HEK293 (cell line): ENCODE data around the gene FAM234A.

Experiments
- CTCF ChIA-PET: fragments of 350-600 bp; formaldehyde crosslinking; extraction: SDS; loops from one replicate; lab custom pipeline; 2021; ENCODE audit warnings: antibody characterized with exemption; lab: Yijun Ruan, JAX
- POLR2A ChIA-PET: fragments of 300-600 bp; formaldehyde crosslinking; extraction: SDS; loops from one replicate; lab custom pipeline; 2020; ENCODE audit warnings: antibody characterized with exemption, inconsistent platforms; lab: Yijun Ruan, JAX
- H3K27ac ChIP-seq: fragments of 200-500 bp; sonication (Bioruptor generic); 2 replicates; pipeline ENCODE4 v1.5.1; 2014; ENCODE audit warnings: low read depth, low read length, control low read depth, inconsistent platforms; ENCODE audit errors: extremely low read depth
- H3K36me3 ChIP-seq, 2 experiments: fragments of 200-500 bp in 1 of 2; sonication (Bioruptor generic) in 1 of 2; 1 replicate in 1 of 2; 2 replicates in 1 of 2; pipeline ENCODE4 v1.5.1; 2014 to 2017; ENCODE audit warnings: inconsistent platforms in 2 of 2, low read length in 2 of 2; ENCODE audit not compliant: control insufficient read depth in 2 of 2, insufficient read depth in 1 of 2
- H3K4me1 ChIP-seq: fragments of 200-500 bp; sonication (Bioruptor generic); 2 replicates; pipeline ENCODE4 v1.5.1; 2014; ENCODE audit warnings: mild to moderate bottlenecking, low read length, inconsistent platforms; ENCODE audit not compliant: control insufficient read depth, insufficient read depth
- H3K4me3 ChIP-seq: 2 replicates; pipeline ENCODE4 v1.5.1; 2011; ENCODE audit warnings: low read depth, mild to moderate bottlenecking, control low read depth, low read length, moderate library complexity
- H3K9me3 ChIP-seq: fragments of 200-500 bp; sonication (Bioruptor generic); 2 replicates; pipeline ENCODE4 v1.5.1; 2014; ENCODE audit warnings: low read depth, low read length, inconsistent platforms; ENCODE audit not compliant: control insufficient read depth, insufficient read depth
- BCL11A ChIP-seq: fragments of 450-650 bp; formaldehyde crosslinking; IDR thresholded peaks from 2 replicates; pipeline ENCODE4 v1.5.1; 2016; ENCODE audit warnings: low read depth, missing biosample characterization, missing genetic modification characterization
- BCL6B ChIP-seq: fragments of 450-650 bp; formaldehyde crosslinking; IDR thresholded peaks from 2 replicates; pipeline ENCODE4 v1.5.1; 2017; ENCODE audit warnings: missing biosample characterization, missing genetic modification characterization
- KLF9 ChIP-seq: fragments of 450-650 bp; formaldehyde crosslinking; IDR thresholded peaks from 2 replicates; pipeline ENCODE4 v1.5.1; 2016; ENCODE audit warnings: missing biosample characterization, missing genetic modification characterization, low read depth
- PBX3 ChIP-seq: sonication (generic); formaldehyde crosslinking; IDR thresholded peaks from 2 replicates; pipeline ENCODE4 v1.8.1; 2022; ENCODE audit warnings: mild to moderate bottlenecking, moderate library complexity, missing genetic modification reagents
- WT1 ChIP-seq: fragments of 450-650 bp; formaldehyde crosslinking; IDR thresholded peaks from 2 replicates; pipeline ENCODE4 v1.5.1; 2016; ENCODE audit warnings: missing biosample characterization, missing genetic modification characterization
- ZBTB48 ChIP-seq: fragments of 450-650 bp; formaldehyde crosslinking; IDR thresholded peaks from 2 replicates; pipeline ENCODE4 v1.5.1; 2016; ENCODE audit warnings: missing biosample characterization, missing genetic modification characterization
- ZBTB6 ChIP-seq: fragments of 450-650 bp; formaldehyde crosslinking; IDR thresholded peaks from 2 replicates; pipeline ENCODE4 v1.5.1; 2017; ENCODE audit warnings: missing biosample characterization, missing genetic modification characterization
- ZIC2 ChIP-seq: fragments of 450-650 bp; formaldehyde crosslinking; IDR thresholded peaks from 2 replicates; pipeline ENCODE4 v1.5.1; 2016; ENCODE audit warnings: missing biosample characterization, missing genetic modification characterization
- ZNF121 ChIP-seq: fragments of 450-650 bp; formaldehyde crosslinking; IDR thresholded peaks from 2 replicates; pipeline ENCODE4 v1.5.1; 2016; ENCODE audit warnings: missing biosample characterization, missing genetic modification characterization
- ZNF2 ChIP-seq: fragments of 450-650 bp; formaldehyde crosslinking; IDR thresholded peaks from 2 replicates; pipeline ENCODE4 v1.5.1; 2016; ENCODE audit warnings: missing biosample characterization, missing genetic modification characterization
- ZNF221 ChIP-seq: fragments of 450-650 bp; formaldehyde crosslinking; IDR thresholded peaks from 2 replicates; pipeline ENCODE4 v1.5.1; 2017; ENCODE audit warnings: missing biosample characterization, missing genetic modification characterization, borderline replicate concordance
- ZNF223 ChIP-seq: fragments of 450-650 bp; formaldehyde crosslinking; IDR thresholded peaks from 2 replicates; pipeline ENCODE4 v1.5.1; 2016; ENCODE audit warnings: missing biosample characterization, missing genetic modification characterization
- ZNF239 ChIP-seq: fragments of 450-650 bp; formaldehyde crosslinking; IDR thresholded peaks from 2 replicates; pipeline ENCODE4 v1.5.1; 2016; ENCODE audit warnings: missing biosample characterization, missing genetic modification characterization
- ZNF280D ChIP-seq: fragments of 450-650 bp; formaldehyde crosslinking; IDR thresholded peaks from 2 replicates; pipeline ENCODE4 v1.5.1; 2016; ENCODE audit warnings: missing biosample characterization, missing genetic modification characterization
- ZNF350 ChIP-seq: fragments of 450-650 bp; formaldehyde crosslinking; IDR thresholded peaks from 2 replicates; pipeline ENCODE4 v1.5.0; 2017; ENCODE audit warnings: missing biosample characterization, mild to moderate bottlenecking, missing genetic modification characterization
- ZNF473 ChIP-seq: fragments of 450-650 bp; formaldehyde crosslinking; IDR thresholded peaks from 2 replicates; pipeline ENCODE4 v1.5.1; 2017; ENCODE audit warnings: missing biosample characterization, missing genetic modification characterization
- ZNF529 ChIP-seq: fragments of 450-650 bp; formaldehyde crosslinking; IDR thresholded peaks from 2 replicates; pipeline ENCODE4 v1.5.1; 2017; ENCODE audit warnings: missing genetic modification characterization, missing biosample characterization; ENCODE audit not compliant: insufficient replicate concordance
- ZNF585B ChIP-seq: fragments of 450-650 bp; formaldehyde crosslinking; IDR thresholded peaks from 2 replicates; pipeline ENCODE4 v1.5.1; 2016; ENCODE audit warnings: missing biosample characterization, missing genetic modification characterization
- ZNF664 ChIP-seq: fragments of 450-650 bp; formaldehyde crosslinking; IDR thresholded peaks from 2 replicates; pipeline ENCODE4 v1.5.1; 2016; ENCODE audit warnings: missing biosample characterization, missing genetic modification characterization
- ZNF701 ChIP-seq: fragments of 450-650 bp; formaldehyde crosslinking; IDR thresholded peaks from 2 replicates; pipeline ENCODE4 v1.5.1; 2016; ENCODE audit warnings: missing biosample characterization, missing genetic modification characterization
- ZNF776 ChIP-seq: fragments of 450-650 bp; formaldehyde crosslinking; IDR thresholded peaks from 2 replicates; pipeline ENCODE4 v1.5.0; 2017; ENCODE audit warnings: missing biosample characterization, missing genetic modification characterization, borderline replicate concordance
- ZSCAN4 ChIP-seq: fragments of 450-650 bp; formaldehyde crosslinking; IDR thresholded peaks from 2 replicates; pipeline ENCODE4 v1.5.1; 2017; ENCODE audit warnings: missing biosample characterization, missing genetic modification characterization

FAM234A gene

GRCh38 chr16:263944-264343 lies 29.3 kb downstream of the FAM234A start (continued):
- TF ChIP-seq ZNF280D (tag by site-specific recombination) (no peak), ZNF473 (tag by site-specific recombination) (no peak), KLF9 (tag by site-specific recombination) (no peak)
- TF ChIP-seq, all 188 proteins: peak for 0

GRCh38 chr16:264440-264951 lies 29.9 kb downstream of the FAM234A start:
- Histone ChIP-seq H3K9me3 (no peaks in the 10 kb centered on the region), H3K36me3 (peaks cover 0 to 48% of the 10 kb centered on the region in 2 experiments; a peak in 1 of 3 replicates), H3K4me1 (no peaks in the 10 kb centered on the region), H3K27ac (no peak overlapping the region), H3K4me3 (no peak overlapping the region)
- POLR2A ChIA-PET, result interaction anchor here (1.1 kb wide), 1 partner anchor 30 kb away, joined by 4 read pairs; the partner anchor contains the start of gene FAM234A
- CTCF ChIA-PET, result interaction anchor here (0.7 kb wide), 1 partner anchor 146 kb away, joined by 3 read pairs; no protein-coding TSS in a partner anchor
- no peak for TF ChIP-seq ZNF121
- no peak for TF ChIP-seq ZNF664 (tag by site-specific recombination)
- no peak for TF ChIP-seq ZBTB6 (tag by site-specific recombination)
- TF ChIP-seq ZIC2, result no peak
- TF ChIP-seq ZNF585B, result no peak
- TF ChIP-seq ZNF239, result no peak
- no peak for TF ChIP-seq ZNF2 (tag by site-specific recombination)
- TF ChIP-seq BCL11A (tag by site-specific recombination), result no peak
- no peak for TF ChIP-seq WT1 (tag by site-specific recombination)
- TF ChIP-seq ZBTB48 (tag by site-specific recombination), result no peak
- no peak for TF ChIP-seq ZNF221 (tag by site-specific recombination)
- TF ChIP-seq ZNF223 (tag by site-specific recombination), result no peak
- no peak for TF ChIP-seq ZNF529 (tag by site-specific recombination)
- TF ChIP-seq ZNF776 (tag by site-specific recombination), result no peak
- no peak for TF ChIP-seq BCL6B
- TF ChIP-seq PBX3 (CRISPR knock-in tag), result no peak
- TF ChIP-seq ZSCAN4 (tag by site-specific recombination), result no peak
- TF ChIP-seq ZNF701, result no peak
- TF ChIP-seq ZNF350 (tag by site-specific recombination), result no peak
